SKM-1 (cell line): ENCODE measurements around the gene AMACR.

Experiments
- DNase-seq: peaks from one replicate; lab custom pipeline; 2025; ENCODE audit not compliant: unreplicated experiment; lab: John Stamatoyannopoulos, UW

The AMACR gene

GRCh38 chr5:34007621-34008600, at the start of gene AMACR:
Gene AMACR (minus strand): TSS chr5:34008050. CDS start chr5:34008019, 31 bp downstream.
- peak; percentile 64 for DNase-seq

- no peak for DNase-seq
Measured at GRCh38 chr5:34057569-34057968, 49.7 kb upstream of the AMACR start.

DNA sequence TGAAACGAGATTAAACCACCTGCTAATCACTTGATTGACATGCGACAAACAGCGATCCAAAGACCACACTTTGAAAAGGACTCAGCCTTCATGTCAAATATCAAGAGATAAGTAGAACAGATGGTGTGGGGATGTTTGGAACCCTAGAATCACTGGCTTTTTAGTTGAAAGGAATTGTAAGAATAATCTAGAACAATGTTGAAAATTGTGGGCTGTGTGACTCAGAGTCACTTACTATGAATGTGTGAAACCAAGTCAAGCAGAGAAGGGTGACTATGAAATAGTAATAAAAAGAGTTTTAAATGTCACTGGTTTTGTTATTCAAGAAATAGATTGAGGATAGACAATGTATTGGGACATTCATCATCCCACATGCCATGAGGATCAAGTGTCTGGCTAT, 49.3 kb upstream of the AMACR start:
- no peak for DNase-seq

DNA sequence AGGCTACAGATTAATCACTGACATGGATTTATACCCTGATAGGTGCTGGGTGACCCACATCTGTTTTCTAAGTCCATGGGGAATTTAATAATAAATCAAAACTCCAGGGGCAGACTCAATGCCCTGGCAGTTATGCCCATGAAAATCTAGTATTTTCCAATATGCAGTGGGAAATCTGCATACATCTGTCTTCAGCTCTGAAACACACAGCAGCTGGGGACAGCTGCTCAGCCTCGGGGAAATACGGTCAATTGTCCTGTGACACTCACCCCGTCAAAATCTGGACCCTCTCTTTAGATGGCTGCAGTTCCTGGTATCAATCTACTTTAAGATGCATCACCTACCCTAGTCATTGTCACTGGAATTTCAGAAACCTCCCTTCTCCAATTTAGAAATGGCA, 47.8 kb upstream of the AMACR start:
- no peak for DNase-seq

- DNase-seq, result no peak
Measured at GRCh38 chr5:34054400-34054729, 46.5 kb upstream of the AMACR start.

GRCh38 chr5:34053571-34054399, 45.9 kb upstream of the AMACR start:
- no peak for DNase-seq

- DNase-seq, result no peak
Measured at GRCh38 chr5:34053133-34053532, 45.3 kb upstream of the AMACR start.

DNA sequence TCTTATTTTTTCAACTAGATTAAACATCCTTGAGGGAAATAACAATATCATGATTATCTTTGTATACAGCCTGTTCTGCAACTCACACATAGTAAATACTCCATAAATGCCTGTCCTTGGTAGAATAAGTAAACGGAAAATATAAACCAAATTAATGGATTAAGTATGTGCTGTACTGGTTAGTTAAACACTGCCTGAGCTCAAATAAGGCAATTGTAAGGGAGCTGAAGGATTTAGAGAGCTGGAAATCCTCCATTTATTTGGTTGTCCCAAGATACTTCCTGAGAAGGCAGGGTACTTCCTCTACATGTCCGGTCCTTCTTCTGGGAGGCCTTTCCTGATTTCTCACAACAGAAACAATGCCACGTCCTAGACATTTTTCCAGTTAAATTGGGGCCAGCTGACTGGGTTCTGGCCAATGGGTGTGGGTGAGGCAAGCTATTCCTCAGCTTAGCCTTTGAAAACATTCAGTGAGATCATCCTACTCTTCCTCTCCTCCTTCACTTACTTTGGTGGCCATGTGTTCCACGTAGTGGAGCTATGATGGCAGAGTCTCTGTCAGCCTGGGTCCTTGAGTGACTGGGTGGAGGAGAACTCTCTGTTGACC, 43.6 kb upstream of the AMACR start:
- DNase-seq, result no peak

GRCh38 chr5:34047774-34048572, 40.1 kb upstream of the AMACR start:
- peak; percentile 53 for DNase-seq

GRCh38 chr5:34047143-34047542, 39.3 kb upstream of the AMACR start:
- no peak for DNase-seq

GRCh38 chr5:34045996-34046395, 38.1 kb upstream of the AMACR start:
- DNase-seq, result no peak

DNA sequence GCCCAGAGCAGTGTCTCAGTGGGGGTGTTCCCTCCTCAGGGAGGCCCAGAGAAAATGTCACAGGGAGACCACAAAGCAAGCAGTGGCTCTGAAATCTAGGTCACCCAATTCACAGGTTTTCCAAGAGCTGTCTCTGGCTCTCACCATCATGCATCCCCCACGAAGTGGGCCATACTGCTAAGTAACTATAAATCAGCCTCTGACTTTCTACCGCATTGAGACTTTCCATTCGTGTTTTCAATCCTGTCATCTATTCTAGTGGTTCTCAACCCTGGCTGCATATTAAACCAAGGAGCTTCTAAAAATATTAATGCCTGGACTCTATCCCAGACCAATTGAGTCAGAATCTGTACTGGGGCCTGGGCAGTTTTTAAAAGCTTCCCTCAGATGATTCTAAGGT, 37.2 kb upstream of the AMACR start:
- DNase-seq, result no peak

DNA sequence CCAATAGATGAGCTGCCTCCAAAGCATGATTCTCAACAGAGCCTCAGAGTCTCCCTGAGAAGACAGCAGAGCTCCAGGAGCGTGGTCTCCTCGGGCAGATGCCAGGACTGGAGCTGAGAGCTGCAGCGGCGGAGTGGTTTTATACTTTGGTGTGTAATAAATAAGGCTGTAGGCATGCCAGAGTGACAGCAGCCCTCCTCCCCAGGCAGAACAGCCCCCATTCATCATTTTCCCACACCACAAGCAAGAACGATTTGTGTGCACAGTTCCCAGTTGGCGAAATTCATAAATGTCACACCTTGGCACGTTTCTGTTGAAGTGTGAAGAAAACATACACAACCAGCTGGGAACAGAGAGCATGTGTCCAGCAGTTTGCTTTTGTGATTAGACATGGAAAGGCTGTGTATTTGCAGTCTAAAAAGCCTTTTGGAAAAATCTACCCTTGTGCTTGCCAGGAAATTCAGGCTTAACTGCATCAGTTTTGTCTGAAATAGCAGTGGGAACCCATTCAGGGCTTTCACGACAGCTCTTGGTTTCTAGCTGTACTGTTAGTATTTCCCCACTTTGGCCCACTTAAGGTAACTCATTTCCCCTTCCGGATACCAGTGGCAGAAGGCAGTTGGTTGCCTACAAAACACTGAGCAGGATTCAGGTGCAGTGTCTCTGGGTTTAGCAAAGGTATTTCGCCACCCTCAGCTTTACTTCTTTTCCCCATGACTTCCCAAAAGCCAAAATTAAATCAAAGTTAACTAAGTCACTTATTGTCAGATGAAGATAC, 35.4 kb upstream of the AMACR start, which contains the start of gene C1QTNF3:
Gene C1QTNF3, minus strand, starts transcription at position 115 of the 778 bp plus-strand sequence. Its CDS starts 88 bp downstream, at position 27.
- DNase-seq, result peak; percentile 19

- DNase-seq, result peak; percentile 13
Measured at GRCh38 chr5:34042321-34042720, 34.5 kb upstream of the AMACR start.

GRCh38 chr5:34041247-34041972, 33.6 kb upstream of the AMACR start:
- DNase-seq, result no peak

DNA sequence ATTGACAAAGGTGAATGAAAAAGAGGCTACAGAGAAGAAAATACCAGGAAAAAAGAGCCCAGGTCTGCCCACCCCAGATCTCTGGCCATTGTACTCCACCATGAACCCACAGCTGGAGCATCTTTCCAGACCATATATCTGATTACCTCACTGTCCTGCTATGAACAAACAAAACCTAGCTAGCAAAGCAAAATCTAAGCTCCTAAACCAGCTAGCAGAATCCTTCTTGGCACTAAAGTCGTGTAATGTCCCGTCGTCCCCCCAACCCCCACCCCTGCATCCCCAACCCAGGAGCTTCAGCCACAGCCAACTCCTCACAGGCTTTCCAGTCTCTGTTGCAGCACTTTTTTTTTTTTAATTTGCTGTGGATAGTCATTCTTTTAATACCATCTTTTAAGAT, 32.6 kb upstream of the AMACR start:
- no peak for DNase-seq

- DNase-seq, result peak; percentile 21
Measured at GRCh38 chr5:34039398-34040157, 31.7 kb upstream of the AMACR start.

GRCh38 chr5:34038838-34039237, 31.0 kb upstream of the AMACR start:
- DNase-seq, result no peak
